Thyroid gland (tissue), 4 donors: ENCODE results near the gene ZFAND3.

ENCODE experiments used
- CTCF ChIP-seq, 6 experiments: fragments of 200-600 bp in 3 of 6; fragments of 450-650 bp in 3 of 6; sonication (generic) in 3 of 6; IDR thresholded peaks; one replicate each; pipeline ENCODE4 v1.5.1; 2016 to 2019; ENCODE audit warnings: antibody characterized with exemption in 6 of 6, mild to moderate bottlenecking in 2 of 6, inconsistent platforms in 1 of 6, moderate library complexity in 1 of 6
- POLR2A ChIP-seq, 2 donors: fragments of 450-650 bp; IDR thresholded peaks; one replicate each; pipeline ENCODE4 v1.6.1; 2017; ENCODE audit warnings: antibody characterized with exemption in 2 of 2, mild to moderate bottlenecking in 2 of 2, moderate library complexity in 1 of 2

DNA sequence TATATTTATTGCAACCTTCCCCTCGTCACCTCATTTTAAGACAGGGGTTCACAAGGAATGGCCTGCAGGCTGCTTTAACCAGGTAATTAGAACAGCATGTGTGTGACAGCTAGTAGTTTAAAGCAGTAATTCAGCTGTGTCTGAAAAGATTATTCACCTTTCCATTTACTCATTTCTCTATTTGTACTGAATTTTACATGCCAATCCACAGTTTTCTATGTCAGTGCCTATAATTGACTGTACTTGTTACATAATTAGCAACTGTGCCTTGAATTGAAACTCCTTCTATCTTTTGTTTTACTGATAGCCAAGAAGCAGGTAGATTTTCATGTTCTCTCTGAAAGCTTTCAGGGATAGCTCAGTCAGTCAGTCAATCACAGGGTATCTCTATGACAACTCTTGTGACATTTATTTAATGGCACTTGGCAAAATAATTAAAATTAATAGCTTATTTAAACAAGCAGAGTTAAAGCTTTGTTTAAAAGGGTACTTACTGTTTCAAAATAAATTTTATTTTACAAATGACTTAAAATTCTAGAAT lies 214.0 kb downstream of the ZFAND3 start:
- no peak for TF ChIP-seq CTCF (IDR thresholded peaks at IDR 0.05)
- TF ChIP-seq POLR2A (IDR thresholded peaks at IDR 0.05) = no peak
